GM12891 (cell line): Measurements from ENCODE around the gene PHAF1.

Experiments used
- PAX5 ChIP-seq: IDR thresholded peaks from 2 replicates; pipeline ENCODE4 v1.6.1; 2011; ENCODE audit warnings: low read length, moderate library complexity, mild to moderate bottlenecking; ENCODE audit not compliant: insufficient read depth, severe bottlenecking
- POLR2A ChIP-seq: IDR thresholded peaks from 2 replicates; pipeline ENCODE4 v1.6.1; 2011; ENCODE audit warnings: low read depth, low read length, control low read depth
- POLR2AphosphoS5 ChIP-seq: IDR thresholded peaks from 2 replicates; pipeline ENCODE4 v1.6.1; 2011; ENCODE audit warnings: low read depth, low read length, control low read depth
- POU2F2 ChIP-seq: IDR thresholded peaks from 2 replicates; pipeline ENCODE4 v1.6.1; 2011; ENCODE audit warnings: low read depth, mild to moderate bottlenecking, control low read depth, low read length, moderate library complexity
- SPI1 ChIP-seq: IDR thresholded peaks from 2 replicates; pipeline ENCODE4 v1.6.1; 2011; ENCODE audit warnings: low read depth, low read length, control low read depth
- TAF1 ChIP-seq: IDR thresholded peaks from 2 replicates; pipeline ENCODE4 v1.6.1; 2011; ENCODE audit warnings: low read depth, low read length, control low read depth

DNA sequence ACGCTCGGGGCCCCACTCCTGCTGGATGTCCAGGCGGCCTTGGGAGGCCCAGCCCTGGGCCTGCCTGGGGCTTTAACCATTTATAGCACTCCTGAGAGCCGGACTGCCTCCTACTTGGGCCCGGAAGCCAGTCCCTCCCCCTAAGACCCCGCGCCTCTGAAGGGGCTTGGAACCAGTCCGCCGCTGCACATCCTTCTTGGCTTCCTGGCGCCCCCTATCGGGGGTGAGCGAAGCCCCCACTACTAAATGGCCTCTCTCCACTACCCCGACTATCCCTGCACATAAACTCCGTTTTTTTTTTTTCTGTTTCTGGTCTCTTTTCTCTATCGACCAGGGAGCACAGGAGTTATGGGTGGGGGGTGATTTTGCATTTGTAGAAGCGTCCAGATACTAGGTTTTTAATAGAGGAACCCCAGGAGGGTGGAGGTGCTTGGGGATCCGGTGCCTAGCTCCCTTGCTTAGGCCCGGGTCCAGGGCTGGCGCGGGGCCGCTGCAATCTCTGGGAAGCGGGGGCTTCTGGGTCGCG, 60.0 kb downstream of the PHAF1 start:
- no peak for TF ChIP-seq POLR2A
- no peak for TF ChIP-seq TAF1
- TF ChIP-seq POLR2AphosphoS5 = no peak
- no peak for TF ChIP-seq POU2F2
- TF ChIP-seq SPI1 = no peak
- no peak for TF ChIP-seq PAX5
